GM12874 (cell line): Measurements from ENCODE around the gene AKR1C8.

ENCODE experiments used
- TF ChIP-seq, protein P1 (sequence below): IDR thresholded peaks from 2 replicates; pipeline ENCODE4 v1.5.1; 2011; ENCODE audit warnings: low read depth, mild to moderate bottlenecking, control low read depth, low read length, moderate library complexity; ENCODE audit not compliant: insufficient read depth

AKR1C8 gene

DNA sequence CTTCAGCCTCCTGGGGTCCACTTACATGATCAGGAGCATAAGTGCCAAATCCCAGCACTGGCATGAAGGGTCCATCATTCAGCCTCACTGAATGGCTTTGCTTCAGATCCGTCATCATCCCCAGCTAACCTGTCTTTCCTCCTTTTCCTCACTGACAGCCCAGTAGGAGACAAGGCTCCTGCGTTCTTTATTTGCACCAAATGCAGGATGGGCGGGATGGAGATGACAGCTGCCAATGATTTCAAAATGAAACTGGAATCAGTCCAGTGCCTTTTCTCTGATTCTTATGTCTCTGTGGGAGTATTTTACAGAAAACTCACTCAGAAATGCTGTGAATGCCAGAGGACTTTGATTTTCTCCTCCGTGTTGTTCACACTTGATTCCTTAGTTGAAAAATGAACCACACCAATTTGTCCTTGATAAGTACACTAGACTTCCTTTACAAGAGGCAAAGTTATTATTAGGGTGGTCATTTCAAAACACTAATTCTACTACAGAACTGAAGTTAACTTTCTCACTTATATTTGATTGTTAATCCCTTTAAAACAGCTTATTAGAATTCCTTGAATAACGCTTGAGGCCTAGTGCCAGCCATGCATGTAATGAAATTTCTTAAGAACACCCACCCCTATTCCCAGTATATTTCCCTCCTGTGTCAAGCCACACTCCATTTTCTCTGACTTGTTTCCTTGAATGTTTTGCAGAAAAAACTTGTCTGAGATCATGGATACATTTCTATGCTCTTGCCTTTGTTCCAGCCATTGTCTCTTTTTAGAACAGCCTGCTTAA lies at the start of gene AKR1C8:
TSS of gene AKR1C8 (minus strand) at position 164 of the 789 bp plus-strand sequence. CDS start at position 118, 46 bp downstream.
- TF ChIP-seq, protein P1, sequence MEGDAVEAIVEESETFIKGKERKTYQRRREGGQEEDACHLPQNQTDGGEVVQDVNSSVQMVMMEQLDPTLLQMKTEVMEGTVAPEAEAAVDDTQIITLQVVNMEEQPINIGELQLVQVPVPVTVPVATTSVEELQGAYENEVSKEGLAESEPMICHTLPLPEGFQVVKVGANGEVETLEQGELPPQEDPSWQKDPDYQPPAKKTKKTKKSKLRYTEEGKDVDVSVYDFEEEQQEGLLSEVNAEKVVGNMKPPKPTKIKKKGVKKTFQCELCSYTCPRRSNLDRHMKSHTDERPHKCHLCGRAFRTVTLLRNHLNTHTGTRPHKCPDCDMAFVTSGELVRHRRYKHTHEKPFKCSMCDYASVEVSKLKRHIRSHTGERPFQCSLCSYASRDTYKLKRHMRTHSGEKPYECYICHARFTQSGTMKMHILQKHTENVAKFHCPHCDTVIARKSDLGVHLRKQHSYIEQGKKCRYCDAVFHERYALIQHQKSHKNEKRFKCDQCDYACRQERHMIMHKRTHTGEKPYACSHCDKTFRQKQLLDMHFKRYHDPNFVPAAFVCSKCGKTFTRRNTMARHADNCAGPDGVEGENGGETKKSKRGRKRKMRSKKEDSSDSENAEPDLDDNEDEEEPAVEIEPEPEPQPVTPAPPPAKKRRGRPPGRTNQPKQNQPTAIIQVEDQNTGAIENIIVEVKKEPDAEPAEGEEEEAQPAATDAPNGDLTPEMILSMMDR = no peak

DNA sequence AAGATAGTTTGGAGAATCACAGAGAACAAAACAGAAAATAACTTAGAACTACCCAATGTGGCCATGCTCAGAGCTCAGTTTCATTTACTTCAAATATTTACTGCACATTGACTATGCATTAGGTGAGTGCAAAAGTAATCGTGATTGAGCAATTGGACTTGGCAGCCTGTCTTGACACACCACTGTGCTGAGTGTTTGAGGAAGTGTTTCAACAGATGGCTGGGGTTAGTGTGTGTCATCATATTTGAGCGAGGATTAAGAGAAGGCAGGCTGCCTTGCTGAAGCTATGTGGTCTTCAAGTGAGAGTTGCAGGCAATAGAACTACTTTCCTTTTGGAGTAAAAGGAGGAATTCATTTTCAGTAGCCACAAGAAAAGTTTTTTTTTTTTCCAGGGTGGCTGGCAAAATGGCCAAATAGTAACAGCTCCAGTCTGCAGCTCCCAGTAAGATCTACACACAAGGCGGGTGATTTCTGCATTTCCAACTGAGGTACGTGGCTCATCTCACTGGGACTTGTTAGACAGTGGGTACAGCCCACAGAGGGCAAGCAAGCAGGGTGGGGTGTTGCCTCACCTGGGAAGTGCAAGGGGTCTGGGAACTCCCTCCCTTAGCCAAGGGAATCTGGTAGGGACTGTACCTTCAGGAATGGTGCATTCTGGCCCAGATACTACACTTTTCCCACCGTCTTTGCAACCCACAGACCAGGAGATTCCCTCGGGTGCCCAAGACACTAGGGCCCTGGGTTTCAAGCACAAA lies 49.3 kb upstream of the AKR1C8 start:
- TF ChIP-seq, protein P1 = no peak

DNA sequence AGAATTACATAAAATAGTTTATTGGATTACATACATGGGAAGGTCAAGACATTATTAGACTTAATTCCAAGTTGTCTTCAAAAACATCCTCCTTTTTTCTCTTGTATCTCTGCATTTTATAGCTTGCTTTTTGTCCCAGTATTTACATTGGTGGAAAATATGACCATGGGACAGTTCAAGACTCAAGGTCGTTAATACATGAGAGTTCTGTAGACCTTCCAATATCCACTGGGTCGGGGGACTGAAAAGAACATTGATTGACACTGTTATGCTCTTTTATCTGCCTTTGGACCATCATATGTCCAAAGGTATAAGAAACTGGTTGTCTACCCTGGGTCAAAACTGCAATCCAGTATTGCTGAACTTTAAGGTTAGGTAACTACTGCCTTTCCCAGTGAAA lies 48.4 kb upstream of the AKR1C8 start:
- TF ChIP-seq, protein P1 = no peak

DNA sequence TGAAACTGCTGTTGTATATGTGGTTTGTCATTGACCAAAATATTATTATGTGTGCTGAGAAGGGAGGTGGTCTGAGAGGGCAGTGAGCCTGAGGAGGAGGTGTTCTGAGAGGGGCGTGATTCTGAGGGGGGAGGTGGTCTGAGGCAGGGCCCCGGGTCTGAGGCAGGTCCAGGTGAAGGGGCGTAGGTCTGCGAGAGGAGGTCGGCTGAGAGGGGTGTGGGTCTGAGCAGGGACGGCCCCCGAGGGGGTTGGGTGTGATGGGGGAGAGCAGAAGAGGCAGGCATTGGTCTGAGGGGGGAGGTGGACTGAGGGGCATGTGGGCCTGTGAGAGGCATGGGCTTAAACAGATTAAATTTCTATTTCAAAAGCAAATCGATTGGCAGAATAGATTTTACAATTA lies 44.1 kb upstream of the AKR1C8 start:
- TF ChIP-seq, protein P1 = no peak

DNA sequence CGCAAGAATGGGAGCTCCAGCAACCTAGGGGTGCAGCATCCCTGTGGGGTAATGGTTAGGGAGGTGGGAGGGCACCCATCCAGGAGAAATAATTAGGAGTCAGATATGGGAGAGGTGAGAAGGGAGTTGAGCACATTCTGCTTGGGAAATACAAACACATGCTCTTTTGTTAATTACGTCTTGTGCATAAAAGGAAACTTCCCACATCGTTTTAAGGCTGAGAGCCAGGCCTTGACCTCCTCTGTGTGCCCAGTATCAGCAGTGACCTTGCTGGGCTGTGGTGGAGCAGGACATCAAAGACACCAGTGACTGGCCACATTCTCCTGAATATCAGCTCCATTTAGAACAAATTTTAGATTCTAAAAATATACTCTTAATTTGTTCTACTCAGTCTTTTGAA lies 34.3 kb upstream of the AKR1C8 start:
- TF ChIP-seq, protein P1 = no peak

DNA sequence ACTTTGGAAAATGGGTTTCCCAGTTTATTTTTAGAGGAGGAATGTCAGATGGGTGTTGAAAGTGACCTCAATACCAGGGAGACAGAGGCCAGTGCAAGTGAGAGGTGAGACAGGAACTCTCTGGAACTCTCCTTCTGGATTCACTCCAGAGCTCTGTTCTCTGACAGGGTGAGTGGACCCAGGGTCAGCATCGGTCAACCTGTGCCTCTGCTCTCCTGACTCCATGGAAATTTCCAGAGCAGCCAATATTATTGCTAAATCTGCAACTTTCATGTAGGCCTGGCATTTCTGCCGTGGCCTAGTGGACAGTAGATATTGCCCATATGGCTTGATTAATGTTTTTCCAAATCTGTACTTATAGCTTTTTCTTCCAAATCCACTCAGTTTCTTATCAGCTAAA lies 31.9 kb upstream of the AKR1C8 start:
- TF ChIP-seq, protein P1 = no peak

DNA sequence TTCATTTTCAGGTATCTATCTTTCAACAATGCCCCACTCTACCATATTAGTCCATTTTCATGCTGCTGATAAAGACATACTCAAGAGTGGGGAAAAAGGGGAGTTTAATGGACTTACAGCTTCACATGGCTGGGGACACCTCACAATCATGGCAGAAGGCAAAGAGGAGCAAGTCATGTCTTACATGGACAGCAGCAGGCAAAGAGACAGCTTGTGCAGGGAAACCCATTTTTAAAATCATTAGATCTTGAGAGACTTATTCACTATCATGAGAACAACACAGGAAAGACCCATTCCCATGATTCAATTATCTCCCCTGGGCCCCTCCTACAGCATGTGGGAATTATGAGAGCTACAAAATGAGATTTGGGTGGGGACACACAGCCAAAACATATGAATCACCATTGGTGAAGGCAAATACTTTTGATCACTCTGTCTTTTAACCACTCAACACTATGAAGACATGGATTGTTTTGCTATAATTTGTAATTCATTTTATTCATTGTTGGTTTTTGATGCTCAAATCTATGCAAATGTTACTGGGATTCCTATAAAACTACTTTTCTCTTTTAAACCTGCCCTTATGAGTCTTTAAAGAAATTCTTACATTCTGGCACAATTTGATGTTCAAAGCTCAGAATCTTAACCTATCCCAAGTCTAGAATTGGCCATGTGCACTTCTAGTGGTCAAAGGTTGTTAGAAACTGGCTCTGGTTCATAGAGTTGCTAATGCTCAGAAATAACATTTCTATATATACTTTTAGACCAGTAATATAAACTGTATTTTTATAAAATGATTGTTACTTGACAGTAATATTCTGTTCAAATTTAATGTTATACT lies 27.0 kb upstream of the AKR1C8 start:
- TF ChIP-seq, protein P1 = no peak
